Measurements from ENCODE around the gene ENTHD1. TPM values are rescaled to one million over a fixed set of nuclear protein-coding genes. Genes with fewer than 3 reads are reported as not detected.

ENTHD1 gene
- total and polyA plus RNA-seq, 2 of the 8 experiments (the other 6 are each of a cell fraction or from before 2014, with no cell fraction given), result not detected

DNA sequence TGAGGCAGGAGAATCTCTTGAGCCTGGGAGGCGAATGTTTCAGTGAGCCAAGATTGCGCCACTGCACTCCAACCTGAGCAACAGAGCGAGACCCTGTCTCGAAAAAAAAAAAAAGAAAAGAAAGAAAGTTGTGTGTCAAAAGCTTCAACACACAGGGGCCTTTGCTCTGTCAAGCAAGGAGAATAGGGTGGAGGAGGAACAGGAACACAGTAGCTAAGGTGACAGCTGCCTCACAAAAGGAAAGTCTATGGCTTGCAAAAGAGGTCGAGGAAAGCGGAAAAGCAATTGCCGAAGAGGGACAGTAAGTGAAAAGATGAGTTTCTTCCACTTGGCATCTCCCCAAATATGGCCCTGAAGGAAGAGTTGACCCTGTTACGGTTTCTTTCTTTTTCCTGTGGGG is 40.2 kb upstream of the ENTHD1 start:
- no peak overlapping the region; the same call in 1 of the 2 replicates for H2BK12ac ChIP-seq (ENCODE audit: low read depth, low read length)
- ChIA-PET CTCF (ENCODE audit: partially characterized antibody) (interaction anchor here (0.8 to 4.1 kb wide), 24 partner anchors 9 to 399 kb away, joined by 3 to 110 read pairs (median 5); partner anchors contain the start of gene FAM83F), POLR2A (ENCODE audit: partially characterized antibody) (interaction anchor here (0.9 to 2.0 kb wide), 6 partner anchors 9 to 110 kb away, joined by 3 to 11 read pairs (median 4); no protein-coding TSS in a partner anchor)
- H3K4me2 ChIP-seq (ENCODE audit: insufficient read depth in 1 of 2, low read depth in 2 of 2, low read length in 2 of 2), result peak overlapping the region in 1 of 2 experiments; percentile 8; a peak in 1 of 4 replicates
- no peak overlapping the region for H2BK15ac ChIP-seq (ENCODE audit: low read length)
- H2BK20ac ChIP-seq (ENCODE audit: low read length), result no peak overlapping the region
- H3K14ac ChIP-seq (ENCODE audit: insufficient read length), result no peak overlapping the region
- H4K5ac ChIP-seq (ENCODE audit: insufficient read length, low read depth, low read length), result no peak overlapping the region
- FAIRE-seq (no peak), DNase-seq (ENCODE audit: low read depth in 1 of 2, low spot score in 2 of 2) (no peak)
- H3K23ac ChIP-seq (ENCODE audit: insufficient read length), result no peak overlapping the region
- no peak overlapping the region for H3K9ac ChIP-seq (replicated peaks in 1 of 4; ENCODE audit: extremely low read depth in 1 of 4, low read depth in 3 of 4, low read length in 3 of 4)
- H2BK5ac ChIP-seq (ENCODE audit: low read depth, low read length), result no peak overlapping the region
- H2AFZ ChIP-seq (ENCODE audit: low read length), result no peak overlapping the region
- no peak overlapping the region for H2BK120ac ChIP-seq (replicated peaks; ENCODE audit: low read depth, low read length)
- H4K91ac ChIP-seq (replicated peaks; ENCODE audit: insufficient read length, low read length), result no peak overlapping the region
- WGBS, 2 experiments (ENCODE audit: extremely low coverage in 1 of 2, insufficient coverage in 1 of 2, insufficient read length in 1 of 2, insufficient replicate concordance in 2 of 2, low coverage in 1 of 2, low lambda C conversion rate in 2 of 2, missing lambda C conversion rate in 1 of 2), result 90% methylated on average over 6 of the region's 8 CpGs; no CpG with 5 or more reads in 1 of the 2 experiments
- no peak overlapping the region for H4K8ac ChIP-seq (ENCODE audit: extremely low read depth, insufficient read depth, low read length)
- no peaks in the 10 kb centered on the region; the same call in 1 of the 2 replicates for H3K23me2 ChIP-seq (ENCODE audit: low read depth, low read length)
- no peak overlapping the region for H2AK5ac ChIP-seq (ENCODE audit: low read depth, low read length)
- TF ChIP-seq JUND (IDR thresholded peaks at IDR 0.05; ENCODE audit: low read length), result no peak
- no peak for TF ChIP-seq EZH2 (IDR thresholded peaks at IDR 0.05; ENCODE audit: low read depth, low read length, severe bottlenecking)
- TF ChIP-seq HDAC6 (IDR thresholded peaks at IDR 0.05; ENCODE audit: low read depth, low read length), result no peak
- TF ChIP-seq, protein P1, sequence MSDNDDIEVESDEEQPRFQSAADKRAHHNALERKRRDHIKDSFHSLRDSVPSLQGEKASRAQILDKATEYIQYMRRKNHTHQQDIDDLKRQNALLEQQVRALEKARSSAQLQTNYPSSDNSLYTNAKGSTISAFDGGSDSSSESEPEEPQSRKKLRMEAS (IDR thresholded peaks at IDR 0.05), result no peak
- no peak for TF ChIP-seq SIX5 (IDR thresholded peaks at IDR 0.05; ENCODE audit: low read depth, low read length)
- TF ChIP-seq TBP (IDR thresholded peaks at IDR 0.05; ENCODE audit: low read depth, low read length), result no peak
- no peak for TF ChIP-seq SIN3A (conservative IDR thresholded peaks at IDR 0.05 in 1 of 2, IDR thresholded peaks at IDR 0.05 in 1 of 2; ENCODE audit: low read depth in 1 of 2, low read length in 2 of 2)
- no peak for TF ChIP-seq ASH2L (IDR thresholded peaks at IDR 0.05; ENCODE audit: low read length)
- TF ChIP-seq, protein P2, sequence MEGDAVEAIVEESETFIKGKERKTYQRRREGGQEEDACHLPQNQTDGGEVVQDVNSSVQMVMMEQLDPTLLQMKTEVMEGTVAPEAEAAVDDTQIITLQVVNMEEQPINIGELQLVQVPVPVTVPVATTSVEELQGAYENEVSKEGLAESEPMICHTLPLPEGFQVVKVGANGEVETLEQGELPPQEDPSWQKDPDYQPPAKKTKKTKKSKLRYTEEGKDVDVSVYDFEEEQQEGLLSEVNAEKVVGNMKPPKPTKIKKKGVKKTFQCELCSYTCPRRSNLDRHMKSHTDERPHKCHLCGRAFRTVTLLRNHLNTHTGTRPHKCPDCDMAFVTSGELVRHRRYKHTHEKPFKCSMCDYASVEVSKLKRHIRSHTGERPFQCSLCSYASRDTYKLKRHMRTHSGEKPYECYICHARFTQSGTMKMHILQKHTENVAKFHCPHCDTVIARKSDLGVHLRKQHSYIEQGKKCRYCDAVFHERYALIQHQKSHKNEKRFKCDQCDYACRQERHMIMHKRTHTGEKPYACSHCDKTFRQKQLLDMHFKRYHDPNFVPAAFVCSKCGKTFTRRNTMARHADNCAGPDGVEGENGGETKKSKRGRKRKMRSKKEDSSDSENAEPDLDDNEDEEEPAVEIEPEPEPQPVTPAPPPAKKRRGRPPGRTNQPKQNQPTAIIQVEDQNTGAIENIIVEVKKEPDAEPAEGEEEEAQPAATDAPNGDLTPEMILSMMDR (IDR thresholded peaks at IDR 0.05; ENCODE audit: control extremely low read depth in 1 of 3, insufficient read depth in 1 of 3, low read depth in 1 of 3, low read length in 3 of 3), result no peak
- no peak for TF ChIP-seq KDM1A (IDR thresholded peaks at IDR 0.05; ENCODE audit: borderline replicate concordance, low read length)
- H4K20me1 ChIP-seq (replicated peaks in 1 of 2; ENCODE audit: control insufficient read depth in 1 of 2, insufficient read depth in 2 of 2, low read length in 2 of 2), result no peaks in the 10 kb centered on the region
- H3K27ac ChIP-seq (ENCODE audit: low read depth, low read length), result no peak overlapping the region
- H3K4ac ChIP-seq (replicated peaks; ENCODE audit: insufficient read length, low read depth, low read length), result no peak overlapping the region
- H3K4me3 ChIP-seq (ENCODE audit: extremely low read depth in 1 of 4, insufficient read depth in 2 of 4, low read depth in 3 of 4, low read length in 4 of 4), result no peak overlapping the region
- no peaks in the 10 kb centered on the region for H3K9me3 ChIP-seq (ENCODE audit: insufficient read depth in 2 of 2, low read depth in 1 of 2, low read length in 1 of 2)
- no peak overlapping the region for H3K56ac ChIP-seq (replicated peaks; ENCODE audit: insufficient read length, low read depth, low read length)
- H3K4me1 ChIP-seq (replicated peaks in 1 of 4; ENCODE audit: control insufficient read depth in 3 of 4, insufficient read depth in 4 of 4, low read length in 3 of 4), result peaks cover 0 to 11% (median 4%) of the 10 kb centered on the region in 4 experiments; a peak in 6 of 7 replicates
- no peaks in the 10 kb centered on the region for H3K36me3 ChIP-seq (ENCODE audit: control insufficient read depth in 2 of 4, insufficient read depth in 4 of 4, low read length in 3 of 4)
- peak overlapping the region; percentile 33; the same call in 1 of the 2 replicates for H3K18ac ChIP-seq (ENCODE audit: extremely low read depth, low read length)
- H3K79me1 ChIP-seq (ENCODE audit: low read depth, low read length), result no peaks in the 10 kb centered on the region
- H3K79me2 ChIP-seq (ENCODE audit: control insufficient read depth in 1 of 2, insufficient read depth in 2 of 2, low read length in 2 of 2), result no peaks in the 10 kb centered on the region
- H3K27me3 ChIP-seq (replicated peaks in 1 of 4; ENCODE audit: control insufficient read depth in 3 of 4, extremely low read depth in 1 of 4, insufficient read depth in 3 of 4, low read length in 3 of 4), result no peaks in the 10 kb centered on the region; a peak in 1 of 7 replicates

All from H1 (cell line).